HT-29 (cell line): ENCODE data around the gene RGS2. TPM values are rescaled to one million over a fixed set of nuclear protein-coding genes. Genes with fewer than 3 reads are reported as not detected.

ENCODE experiments used
- DNase-seq: peaks from one replicate; pipeline ENCODE4 v3.0.0-alpha.2; 2015; ENCODE audit warnings: low spot score
- total RNA-seq: library from RNA; depleted of rRNA; stranded (reverse); fragments of >200 nt; shearing (Covaris generic); gene quantifications from 2 replicates; pipeline ENCODE4 v1.2.3, GENCODE V29; 2014

RGS2 gene
- total RNA-seq, 1 experiment from 2014 or later: 10.5 TPM

DNA sequence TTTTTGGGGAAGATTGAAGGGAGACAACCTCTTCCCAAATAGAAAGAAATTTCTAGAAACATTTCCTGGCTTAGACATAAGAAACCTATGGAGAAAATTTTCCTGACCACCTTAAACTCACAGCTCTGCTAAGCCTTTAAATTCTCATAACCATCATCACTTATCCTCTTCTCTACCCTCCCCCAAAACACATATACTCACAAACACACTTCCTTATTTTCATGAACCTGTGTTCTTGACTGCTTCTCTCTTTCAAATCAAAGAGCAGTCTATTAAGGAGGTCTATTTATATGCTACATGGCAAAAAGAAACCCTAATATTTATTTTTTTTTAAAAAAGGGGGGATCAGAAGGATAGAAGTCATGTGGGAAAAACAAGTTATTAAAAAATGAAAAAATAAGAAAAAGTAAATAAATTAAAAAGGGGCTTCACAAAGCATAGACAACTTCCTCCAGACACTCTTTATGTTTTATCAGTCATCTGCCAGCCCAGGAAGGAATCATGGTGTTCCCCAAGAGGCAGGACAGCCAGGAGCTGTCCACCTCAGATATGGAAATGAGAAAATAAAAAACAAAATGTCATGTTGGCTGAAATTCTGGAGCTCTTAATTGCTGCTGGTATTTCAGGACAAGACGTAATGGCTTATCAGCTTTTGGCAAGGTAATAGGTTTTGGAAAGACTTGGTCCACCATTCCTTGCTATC is 12.8 kb upstream of the RGS2 start:
- DNase-seq: no peak

GRCh38 chr1:192797143-192797542 is 11.7 kb upstream of the RGS2 start:
- DNase-seq: no peak

- DNase-seq: no peak
Measured at GRCh38 chr1:192797891-192798290, 10.9 kb upstream of the RGS2 start.

DNA sequence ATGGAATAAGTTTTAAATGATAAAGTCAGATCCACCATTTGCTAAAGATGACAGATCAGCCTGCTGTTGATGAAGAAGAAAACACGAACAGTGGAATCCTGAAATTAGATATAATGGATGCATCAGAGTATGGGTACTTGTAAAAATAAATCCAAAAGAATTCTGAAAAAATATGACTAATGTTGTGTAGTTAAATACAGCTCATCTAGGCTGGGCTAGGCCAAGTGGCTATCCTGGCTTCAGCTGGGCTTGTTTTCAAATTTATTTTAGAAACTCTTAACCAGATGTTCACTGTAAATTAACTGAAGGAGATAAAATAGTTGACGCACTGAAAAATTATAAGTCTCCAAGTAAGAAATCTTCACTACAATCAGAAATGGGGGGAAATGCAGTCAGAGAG is 7.4 kb upstream of the RGS2 start:
- DNase-seq: no peak

- DNase-seq: no peak
Measured at GRCh38 chr1:192802406-192802805, 6.4 kb upstream of the RGS2 start.

DNA sequence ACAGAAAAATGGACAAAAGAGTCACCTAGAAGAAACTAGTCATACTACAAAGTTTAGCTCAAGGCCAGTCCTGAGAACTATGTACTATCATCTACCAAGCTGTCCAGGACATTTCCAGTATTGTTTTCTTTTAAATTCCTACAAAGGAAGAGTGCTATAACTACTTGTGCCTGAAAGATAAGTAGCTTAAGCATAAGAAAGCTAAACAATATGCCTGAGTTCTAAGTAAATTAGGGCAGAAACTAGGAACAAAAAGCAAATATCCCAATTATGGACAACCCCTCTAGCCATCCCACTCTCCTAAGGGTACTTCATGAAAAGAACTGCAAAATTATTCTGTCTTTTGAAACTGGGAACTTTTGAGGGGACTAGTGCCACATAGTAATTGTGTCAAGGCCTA is 5.3 kb upstream of the RGS2 start:
- DNase-seq: no peak

GRCh38 chr1:192805832-192806323 is 3.0 kb upstream of the RGS2 start:
- DNase-seq: peak; percentile 85

DNA sequence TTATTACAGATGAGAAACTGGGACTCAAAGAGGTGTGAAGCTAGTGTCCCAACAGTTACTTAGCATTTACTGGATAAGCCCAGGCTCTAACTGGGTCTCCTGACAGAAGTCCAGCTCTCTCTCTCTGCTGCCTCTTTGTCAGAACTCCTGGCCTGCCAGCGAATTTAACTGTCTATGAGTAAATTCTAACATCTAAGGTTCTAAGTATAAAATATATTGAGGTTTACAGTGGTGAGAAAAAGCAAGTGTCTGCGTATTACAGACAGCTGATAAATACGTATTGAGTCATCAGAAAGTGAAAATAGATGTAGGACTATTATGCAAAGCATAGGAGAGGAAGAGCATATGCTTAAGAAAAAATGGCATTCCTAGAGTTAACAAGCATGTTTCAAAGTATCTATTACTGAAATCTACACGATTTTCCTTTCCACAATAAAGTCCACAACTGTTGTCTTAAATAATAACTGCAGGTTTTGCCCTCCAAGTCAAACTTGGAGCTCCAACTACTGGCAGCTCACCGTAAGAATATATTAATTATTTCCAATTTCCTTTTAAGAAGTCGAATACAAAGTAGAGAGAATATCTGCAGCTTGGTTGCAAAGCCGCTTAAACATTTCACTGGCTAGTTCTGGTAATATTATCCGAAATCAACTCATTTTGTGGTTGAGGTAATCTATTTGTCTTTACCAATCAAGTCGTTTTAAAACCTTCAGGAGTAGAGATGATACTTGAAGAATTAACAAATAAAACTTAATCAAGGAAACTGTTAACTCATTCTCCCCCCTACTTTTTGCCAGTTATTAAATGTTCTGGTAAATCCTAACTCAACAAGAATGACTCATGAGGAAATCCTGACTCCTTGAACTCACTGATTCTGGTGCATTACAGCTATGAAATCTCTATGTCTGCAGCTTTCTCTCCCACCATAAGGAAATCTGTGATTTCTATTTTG is 1.4 kb upstream of the RGS2 start:
- DNase-seq: peak; percentile 78

DNA sequence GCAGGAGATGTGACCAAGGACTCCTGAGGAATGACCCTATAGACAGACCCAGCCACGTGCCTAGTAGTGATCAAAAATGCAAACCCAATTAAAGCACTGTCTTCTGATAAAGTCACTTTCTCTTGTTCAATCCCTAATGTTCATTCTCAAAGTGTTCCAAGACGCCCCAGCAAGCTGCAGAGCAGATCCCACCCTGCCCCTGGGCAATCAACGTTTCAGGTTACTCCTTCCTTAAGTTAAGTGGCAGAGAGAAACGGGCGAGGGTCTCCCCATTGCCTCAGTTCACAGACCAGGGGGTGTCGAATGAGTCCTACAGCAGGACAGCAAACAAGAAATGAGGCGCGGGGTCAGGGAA is 699 bp upstream of the RGS2 start:
- no peak for DNase-seq

GRCh38 chr1:192809307-192810252 is 741 bp downstream of the RGS2 start:
- DNase-seq: peak; percentile 63

GRCh38 chr1:192810253-192810880 is 1.5 kb downstream of the RGS2 start:
- DNase-seq: no peak

DNA sequence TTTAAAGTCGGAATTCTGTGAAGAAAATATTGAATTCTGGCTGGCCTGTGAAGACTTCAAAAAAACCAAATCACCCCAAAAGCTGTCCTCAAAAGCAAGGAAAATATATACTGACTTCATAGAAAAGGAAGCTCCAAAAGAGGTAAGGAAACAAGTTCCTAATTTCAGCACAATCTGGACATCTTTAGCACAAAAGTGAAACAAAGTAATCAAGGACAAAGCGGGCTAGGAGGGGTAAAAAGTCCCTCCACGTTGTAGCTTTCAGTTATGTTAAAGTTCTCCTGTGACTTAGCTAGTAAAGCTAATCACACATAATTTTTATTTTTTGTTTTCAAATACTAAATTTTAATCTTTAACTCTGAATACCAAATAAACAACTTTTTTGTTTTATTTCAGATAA is 2.2 kb downstream of the RGS2 start:
- no peak for DNase-seq

DNA sequence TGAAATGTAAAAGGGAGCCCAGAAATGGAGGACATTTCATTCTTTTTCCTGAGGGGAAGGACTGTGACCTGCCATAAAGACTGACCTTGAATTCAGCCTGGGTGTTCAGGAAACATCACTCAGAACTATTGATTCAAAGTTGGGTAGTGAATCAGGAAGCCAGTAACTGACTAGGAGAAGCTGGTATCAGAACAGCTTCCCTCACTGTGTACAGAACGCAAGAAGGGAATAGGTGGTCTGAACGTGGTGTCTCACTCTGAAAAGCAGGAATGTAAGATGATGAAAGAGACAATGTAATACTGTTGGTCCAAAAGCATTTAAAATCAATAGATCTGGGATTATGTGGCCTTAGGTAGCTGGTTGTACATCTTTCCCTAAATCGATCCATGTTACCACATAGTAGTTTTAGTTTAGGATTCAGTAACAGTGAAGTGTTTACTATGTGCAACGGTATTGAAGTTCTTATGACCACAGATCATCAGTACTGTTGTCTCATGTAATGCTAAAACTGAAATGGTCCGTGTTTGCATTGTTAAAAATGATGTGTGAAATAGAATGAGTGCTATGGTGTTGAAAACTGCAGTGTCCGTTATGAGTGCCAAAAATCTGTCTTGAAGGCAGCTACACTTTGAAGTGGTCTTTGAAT is 2.9 kb downstream of the RGS2 start:
- no peak for DNase-seq

DNA sequence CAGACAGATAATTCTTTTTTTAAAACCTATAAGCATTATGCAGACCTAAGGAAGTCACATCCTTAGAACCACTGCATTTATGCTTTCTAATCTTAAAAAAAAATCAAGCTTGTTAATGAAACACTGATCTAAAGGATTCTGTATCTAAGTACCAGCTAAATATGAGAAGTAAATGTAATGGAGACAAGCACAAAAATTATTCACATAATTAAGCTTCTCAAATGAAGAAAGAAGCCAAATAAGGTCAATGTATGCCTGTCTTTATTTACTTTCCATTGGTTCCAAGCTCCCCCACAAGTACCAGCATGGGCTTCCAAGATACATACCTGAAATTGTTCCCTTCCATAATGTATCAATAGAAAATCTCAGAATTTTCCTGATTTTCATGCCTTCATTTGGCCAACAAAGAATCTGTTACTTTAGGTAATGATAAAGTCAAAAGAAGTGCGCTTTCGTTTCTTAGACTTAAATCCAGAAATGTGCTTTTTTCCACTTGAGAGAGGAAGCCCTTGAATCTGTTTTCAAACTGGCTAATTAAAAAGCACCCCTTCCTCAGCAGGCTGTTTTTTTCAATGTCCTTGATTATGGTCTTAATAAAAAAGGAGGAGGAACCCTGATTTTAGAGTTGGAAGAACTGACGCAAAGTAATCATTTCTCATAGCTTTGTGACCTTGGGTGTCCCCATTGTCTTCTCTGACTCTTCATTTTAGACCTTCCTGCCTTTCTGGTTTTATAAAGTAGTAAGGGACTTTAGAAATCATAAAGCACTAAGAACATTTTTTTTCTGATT is 3.8 kb downstream of the RGS2 start:
- no peak for DNase-seq

DNA sequence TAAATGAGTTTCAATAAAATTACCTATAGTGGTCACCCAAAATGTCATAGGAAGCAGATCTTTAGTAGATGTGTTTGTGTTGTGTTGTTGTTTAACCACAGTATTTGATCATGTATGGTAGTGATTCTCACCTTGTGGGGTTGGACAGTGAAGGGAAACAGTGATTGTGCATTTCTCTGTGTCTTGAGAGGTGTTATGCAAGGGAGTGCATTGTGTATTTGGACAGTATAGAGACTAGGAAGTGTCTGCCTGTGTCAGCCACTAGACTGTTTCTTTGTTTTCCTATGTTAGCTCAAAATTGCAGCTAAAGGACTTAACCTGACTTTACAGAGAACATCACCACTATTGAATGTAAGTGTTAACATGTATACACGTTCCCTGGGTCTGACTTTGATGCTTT is 6.0 kb downstream of the RGS2 start:
- DNase-seq: no peak

- no peak for DNase-seq
Measured at GRCh38 chr1:192817246-192817645, 8.4 kb downstream of the RGS2 start.

DNA sequence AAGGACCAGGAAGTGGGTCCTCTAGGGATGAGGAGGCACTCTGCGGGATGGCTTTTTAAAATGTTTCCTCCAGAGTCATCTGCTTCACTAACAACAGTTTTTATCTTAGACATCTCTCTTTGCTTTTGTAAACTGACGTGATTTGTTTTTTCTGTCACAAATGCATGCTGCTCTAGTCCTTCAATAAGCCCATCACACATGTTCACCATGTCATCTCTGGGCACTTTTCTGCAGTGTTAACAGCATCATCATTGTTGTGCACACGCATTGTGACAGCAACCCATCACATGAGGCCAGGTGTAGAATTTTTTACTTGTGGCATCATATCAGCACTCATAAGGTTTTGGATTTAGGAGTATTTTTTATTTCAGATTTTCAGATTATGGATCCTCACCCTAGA is 12.5 kb downstream of the RGS2 start:
- DNase-seq: no peak

DNA sequence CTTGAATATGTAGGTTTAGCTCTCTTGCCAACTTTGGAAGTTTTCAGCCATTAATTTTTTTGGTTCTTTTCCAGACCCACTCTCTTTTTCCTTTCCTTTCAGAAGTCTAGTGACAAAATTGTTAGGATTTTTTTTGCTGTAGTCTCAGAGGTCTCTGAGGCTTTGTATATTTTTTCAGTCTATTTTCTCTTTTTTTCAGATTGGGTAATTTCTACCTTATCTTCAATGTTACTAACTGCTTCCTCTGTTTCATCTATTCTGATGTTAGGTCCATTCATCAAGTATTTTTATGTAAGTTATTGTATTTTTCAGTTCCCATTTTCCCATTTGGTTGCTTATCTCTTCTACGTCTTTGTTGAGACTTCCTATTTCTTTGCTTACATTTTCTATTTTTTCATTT is 15.7 kb downstream of the RGS2 start:
- no peak for DNase-seq

DNA sequence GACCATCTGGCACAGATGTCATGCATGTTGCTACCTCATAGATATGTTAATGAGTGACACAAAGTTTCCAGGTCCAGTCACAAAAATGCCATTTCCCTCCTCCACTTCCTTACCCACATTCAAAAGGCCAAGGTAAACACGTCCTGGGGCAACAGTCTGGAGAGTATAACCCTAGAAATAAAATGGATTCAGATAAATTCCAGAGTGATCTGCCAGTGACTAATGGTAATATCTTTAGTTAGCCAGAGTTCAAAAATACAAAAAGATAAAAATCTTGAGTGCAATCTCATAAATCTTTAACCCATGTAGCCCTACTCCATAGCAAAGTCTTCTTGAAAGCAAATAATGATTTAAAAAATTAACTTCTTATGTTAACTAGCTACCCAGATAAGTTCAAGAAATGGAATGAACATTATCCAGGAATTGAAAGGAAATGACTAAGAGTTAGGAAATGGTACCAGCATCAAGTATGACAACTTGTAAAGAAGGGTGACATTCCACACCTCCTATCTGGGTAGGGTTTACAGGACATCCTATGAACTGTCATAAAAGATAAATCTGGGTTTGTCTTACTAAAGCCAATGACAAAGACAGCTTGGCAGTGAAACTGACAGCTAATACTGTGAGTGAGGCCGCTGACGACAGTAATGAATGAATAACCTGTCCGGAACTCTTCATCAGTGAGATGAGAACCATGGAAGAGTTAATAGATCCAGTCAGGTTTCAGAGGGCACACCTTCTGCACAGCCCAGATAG is 18.1 kb downstream of the RGS2 start:
- peak; percentile 58 for DNase-seq
